NCI-H446 (cell line): ENCODE measurements around the gene ZNG1A.
"Not testable (repeated sequence)": the region's sequence is repeated elsewhere in the genome, so short reads cannot be mapped to it uniquely, and the experiment has no call there.

Experiments
- DNase-seq, 2 experiments: peaks; one replicate each; lab custom pipeline; 2025; lab: John Stamatoyannopoulos, UW

The ZNG1A gene

GRCh38 chr9:178140-178825 is 573 bp downstream of the ZNG1A start:
- not testable (repeated sequence) for DNase-seq

GRCh38 chr9:169757-170156 is 9.1 kb downstream of the ZNG1A start:
- DNase-seq = not testable (repeated sequence)

DNA sequence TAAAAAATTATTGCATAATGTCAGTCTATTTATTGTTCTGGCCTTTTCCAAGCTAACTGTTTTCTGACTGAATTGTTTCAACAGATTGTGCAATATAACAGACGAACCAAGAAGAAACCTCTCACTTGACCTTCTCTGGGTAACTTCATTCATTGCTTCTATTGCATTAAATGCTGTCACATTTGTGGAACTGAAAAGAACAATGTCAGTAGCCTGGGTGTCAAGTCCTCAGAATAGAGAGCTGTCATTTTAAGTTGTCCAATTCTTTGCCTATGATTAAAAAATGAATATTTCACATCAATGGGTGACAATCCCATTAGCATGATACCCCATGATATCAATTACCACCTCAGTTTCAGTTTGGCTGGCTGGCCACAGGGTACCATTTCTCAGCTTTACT is 19.0 kb downstream of the ZNG1A start:
- DNase-seq = not testable (repeated sequence)

DNA sequence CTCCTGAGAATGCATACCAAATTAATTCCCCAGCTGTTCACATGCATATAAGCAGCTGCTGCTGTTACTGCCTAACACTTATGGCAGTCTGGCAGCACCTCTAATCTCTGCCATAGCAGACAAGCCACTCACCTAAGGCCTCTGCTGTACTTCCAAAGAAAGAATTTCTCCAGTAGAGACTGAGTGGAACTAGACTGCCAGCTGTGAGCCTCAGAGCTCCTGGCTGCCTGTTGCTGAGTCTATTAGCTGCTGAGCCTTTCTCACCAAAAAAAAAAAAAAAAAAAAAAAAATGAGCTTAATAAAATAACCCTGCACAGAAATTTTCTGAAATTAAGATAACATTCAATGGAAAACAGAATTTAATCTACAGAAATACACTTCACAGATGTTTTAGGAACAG is 27.7 kb downstream of the ZNG1A start:
- DNase-seq = not testable (repeated sequence)

DNA sequence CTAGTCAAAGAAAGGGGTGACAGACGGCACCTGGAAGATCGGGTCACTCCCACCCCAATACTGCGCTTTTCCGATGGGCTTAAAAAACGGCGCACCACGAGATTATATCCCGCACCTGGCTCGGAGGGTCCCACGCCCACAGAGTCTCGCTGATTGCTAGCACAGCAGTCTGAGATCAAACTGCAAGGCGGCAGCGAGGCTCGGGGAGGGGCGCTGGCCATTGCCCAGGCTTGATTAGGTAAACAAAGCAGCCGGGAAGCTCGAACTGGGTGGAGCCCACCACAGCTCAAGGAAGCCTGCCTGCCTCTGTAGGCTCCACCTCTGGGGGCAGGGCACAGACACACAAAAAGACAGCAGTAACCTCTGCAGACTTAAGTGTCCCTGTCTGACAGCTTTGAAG is 39.0 kb downstream of the ZNG1A start:
- not testable (repeated sequence) for DNase-seq

DNA sequence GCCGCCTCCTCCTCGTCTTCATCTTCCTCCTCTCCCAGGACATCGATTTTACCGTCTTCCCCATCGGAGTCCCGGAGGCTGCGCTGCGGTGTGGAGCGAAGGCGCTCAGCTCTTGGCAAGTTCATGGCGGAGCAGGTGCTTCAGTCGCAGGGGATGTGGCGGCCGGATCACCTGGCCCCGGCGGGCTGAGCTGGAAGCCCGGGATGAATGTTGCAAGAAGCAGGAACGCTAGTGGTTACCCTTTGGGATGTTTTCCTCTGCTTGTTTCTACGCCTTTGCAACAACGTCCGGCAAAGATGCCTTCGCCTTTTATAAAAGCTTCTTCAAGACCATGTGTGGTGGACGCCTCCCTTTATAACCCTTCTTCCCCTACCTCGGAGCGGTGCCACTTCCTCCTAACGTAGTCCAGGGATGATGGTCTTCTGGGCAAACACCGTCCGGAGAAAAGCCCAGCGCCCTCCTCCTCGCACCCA is 60.8 kb downstream of the ZNG1A start, which contains the start of gene FOXD4:
Gene FOXD4 (minus strand): TSS at position 423 of the 473 bp plus-strand sequence. CDS start 298 bp downstream, at position 125.
- not testable (repeated sequence) for DNase-seq

DNA sequence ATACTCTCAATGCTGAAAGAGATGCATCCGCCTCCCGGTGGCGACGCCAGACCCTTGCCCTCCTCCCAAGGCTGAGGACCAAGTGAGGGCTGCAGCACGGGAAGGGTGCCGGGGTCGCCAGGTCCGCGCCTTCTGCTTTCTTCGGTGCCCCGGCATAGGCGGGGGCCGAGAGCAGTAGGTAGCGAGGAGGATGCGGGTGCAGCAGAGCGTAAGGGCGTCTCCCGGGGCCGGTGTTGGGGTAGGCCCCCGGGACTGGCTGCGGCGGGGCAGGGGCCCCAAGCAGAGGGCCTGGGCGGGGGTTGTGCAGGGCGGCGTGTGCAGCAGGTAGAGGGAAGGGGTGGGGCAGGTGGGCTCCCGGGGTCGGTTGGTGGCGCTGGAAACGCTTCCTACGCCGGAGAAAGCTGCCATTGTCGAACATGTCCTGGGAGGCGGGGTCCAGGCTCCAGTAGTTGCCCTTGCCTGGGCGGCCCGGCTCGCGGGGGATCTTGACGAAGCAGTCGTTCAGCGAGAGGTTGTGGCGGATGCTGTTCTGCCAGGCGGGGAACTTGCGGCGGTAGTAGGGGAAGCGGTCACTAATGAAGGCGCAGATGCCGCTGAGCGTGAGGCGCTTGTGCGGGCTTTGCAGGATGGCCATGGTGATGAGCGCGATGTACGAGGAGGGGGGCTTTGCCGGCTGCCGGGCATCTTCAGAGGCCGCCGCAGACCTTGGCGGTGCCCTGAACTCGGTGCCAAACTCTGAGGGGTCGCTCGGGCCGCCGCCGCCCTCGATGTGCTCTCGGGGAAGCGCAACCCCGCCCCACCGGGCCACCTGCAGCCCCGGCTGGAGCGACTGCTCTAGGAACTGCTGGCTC is 61.5 kb downstream of the ZNG1A start:
- DNase-seq = not testable (repeated sequence)

DNA sequence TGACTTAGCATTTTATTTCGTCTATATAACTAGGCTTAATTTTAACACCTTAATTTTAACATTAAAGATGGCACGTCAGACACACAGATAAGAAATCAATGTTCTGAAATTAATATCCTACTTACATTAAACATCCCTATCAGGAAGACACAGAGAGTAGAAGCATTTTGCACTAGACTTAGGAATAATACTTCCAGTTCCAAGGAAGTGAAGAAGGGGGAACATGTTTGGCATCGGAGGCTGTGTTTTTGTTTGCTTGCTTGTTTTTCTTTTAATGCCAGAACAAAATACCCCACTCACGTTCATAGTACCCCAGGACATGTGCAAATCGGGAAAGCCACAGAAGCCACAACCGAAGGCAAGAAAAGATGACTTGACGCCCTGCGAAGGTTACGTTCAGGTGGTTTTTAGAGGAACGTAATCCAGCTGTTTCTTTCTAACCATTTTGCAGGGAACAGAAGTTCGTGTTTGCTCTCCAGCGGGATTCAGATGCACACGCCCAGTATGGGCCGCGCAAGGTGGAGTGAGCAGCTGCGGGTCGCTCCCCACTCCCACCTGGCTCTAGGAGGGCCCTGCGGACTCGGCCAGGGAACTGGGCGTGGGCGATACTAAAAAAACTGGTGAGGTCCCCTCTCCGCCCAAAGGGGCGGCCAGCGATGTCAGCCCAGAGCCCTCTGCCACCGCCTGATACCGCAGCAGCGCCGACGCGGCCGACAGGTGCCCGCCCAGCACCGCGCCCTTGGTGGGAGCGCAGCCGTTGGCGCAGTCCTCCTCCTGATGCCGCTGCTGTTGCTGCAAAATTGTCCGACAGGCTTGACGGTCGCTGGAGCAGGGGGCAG is 62.4 kb downstream of the ZNG1A start:
- not testable (repeated sequence) for DNase-seq

DNA sequence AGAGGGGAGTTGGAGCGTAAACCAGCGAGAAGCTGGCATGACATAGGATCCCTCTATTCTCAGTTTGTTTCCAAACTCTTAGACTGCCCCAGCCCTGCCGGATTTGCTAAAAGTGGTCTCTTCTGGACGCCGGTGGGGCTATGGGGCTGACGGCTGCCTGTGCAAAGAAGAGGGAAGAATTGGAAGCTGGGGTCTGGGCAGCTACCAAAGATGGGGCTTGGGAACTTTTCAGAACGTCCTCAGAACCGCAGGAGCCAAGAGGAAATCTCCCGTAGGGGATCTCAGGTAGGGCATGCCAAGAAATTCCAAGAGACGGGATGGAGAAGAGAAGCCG is 63.8 kb downstream of the ZNG1A start:
- DNase-seq = not testable (repeated sequence)

DNA sequence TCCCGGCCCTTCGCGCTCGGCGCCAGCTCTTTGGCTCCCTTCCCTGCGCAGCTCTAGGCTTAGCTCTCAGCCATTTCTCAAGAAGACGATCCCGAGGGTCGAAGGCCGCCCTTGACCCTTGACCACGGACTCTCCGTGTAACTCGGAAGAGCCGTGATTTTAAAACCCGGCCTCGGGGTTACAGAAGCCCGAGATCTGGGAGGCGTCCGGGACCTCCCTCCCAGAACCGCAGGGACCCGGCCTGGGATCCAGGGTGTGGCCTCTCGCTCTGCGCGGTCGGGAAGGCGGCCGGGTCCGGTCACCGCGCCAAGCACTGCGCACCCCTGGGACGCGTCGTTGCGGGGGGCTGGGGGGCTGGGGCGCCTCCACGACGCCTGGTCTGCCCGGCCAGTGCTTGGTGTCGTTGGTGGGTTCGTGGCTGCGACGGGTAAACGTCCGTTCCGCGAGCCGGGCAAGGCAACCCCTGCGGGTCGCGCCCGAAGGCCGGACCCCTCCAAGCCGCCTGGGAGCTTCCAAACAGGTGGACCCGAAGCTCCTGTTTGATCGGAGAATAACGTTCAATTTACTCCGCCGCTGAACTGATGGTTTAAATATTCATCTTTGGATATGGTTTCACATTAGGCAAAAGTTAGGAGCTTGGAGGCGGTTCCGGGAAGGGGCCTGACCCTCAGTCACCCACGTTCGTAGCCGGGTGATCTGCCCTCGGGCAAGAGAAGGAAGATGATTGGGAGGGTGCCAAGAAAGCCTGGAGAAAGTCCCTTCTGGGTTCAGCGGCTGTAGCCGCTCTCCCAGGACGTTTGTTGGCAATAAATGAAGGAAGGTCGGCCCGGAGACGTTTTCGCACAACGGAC is 64.4 kb downstream of the ZNG1A start:
- peak in 1 of 2 experiments; percentile 35 for DNase-seq

GRCh38 chr9:113468-114266 is 65.2 kb downstream of the ZNG1A start:
- DNase-seq = not testable (repeated sequence)

GRCh38 chr9:112589-113467 is 66.0 kb downstream of the ZNG1A start:
- not testable (repeated sequence) for DNase-seq

DNA sequence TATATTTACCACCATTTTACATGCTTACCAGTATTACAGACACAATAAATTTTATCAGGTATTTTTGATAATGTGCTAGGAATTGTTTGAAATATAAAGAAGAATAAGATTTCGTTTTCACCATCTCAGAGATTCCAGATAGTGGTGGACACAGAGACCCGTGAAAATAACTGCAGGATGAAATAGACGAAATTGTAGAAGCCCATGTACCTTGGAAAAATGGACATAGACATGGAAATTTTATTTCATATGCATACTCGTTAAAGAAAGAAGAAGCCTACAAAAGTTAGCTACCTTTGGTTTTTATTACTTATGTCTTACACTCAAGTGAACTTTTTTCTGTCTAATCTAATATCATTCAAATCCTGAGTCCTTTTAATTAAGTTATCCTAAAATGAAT is 68.2 kb downstream of the ZNG1A start:
- not testable (repeated sequence) for DNase-seq

- not testable (repeated sequence) for DNase-seq
Measured at GRCh38 chr9:109540-109939, 69.3 kb downstream of the ZNG1A start.

- not testable (repeated sequence) for DNase-seq
Measured at GRCh38 chr9:108742-109495, 69.9 kb downstream of the ZNG1A start.

DNA sequence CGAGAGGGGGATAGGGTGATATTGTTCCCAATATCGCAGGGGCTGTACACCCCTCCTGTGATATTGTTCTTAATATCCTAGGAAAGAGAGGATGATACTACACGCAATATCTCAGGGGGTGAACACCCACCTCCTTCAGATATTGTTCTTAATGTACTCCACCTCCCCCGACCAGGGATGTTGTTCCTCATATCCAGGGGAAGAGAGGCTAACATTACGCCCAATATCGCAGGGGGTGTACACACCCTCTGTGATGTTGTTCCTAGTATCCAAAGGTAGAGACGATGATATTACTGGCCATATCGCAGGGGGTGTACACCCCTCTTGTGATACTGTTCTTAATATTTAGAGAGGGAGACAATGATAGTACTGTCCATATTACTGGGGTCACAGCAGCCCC is 72.9 kb downstream of the ZNG1A start:
- DNase-seq = not testable (repeated sequence)

DNA sequence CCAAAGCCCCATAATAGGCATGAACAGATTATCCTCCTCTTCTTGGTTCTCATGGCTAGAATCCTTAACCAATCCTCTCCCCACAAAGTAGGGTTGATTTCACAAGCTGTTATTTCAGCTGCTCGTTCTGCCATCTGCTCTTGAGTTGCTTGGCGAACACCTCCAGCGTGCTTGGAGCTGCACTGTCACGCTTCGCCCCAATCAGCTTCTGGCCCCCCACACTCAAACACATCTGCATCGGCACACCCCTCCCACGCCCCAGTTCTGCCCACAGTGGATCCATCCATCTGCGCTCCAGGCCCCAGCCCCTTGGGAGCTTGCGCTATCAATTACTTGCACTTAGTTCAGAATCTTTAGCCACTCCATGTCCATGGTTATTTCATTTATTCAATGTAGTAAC is 78.4 kb downstream of the ZNG1A start:
- DNase-seq = not testable (repeated sequence)

DNA sequence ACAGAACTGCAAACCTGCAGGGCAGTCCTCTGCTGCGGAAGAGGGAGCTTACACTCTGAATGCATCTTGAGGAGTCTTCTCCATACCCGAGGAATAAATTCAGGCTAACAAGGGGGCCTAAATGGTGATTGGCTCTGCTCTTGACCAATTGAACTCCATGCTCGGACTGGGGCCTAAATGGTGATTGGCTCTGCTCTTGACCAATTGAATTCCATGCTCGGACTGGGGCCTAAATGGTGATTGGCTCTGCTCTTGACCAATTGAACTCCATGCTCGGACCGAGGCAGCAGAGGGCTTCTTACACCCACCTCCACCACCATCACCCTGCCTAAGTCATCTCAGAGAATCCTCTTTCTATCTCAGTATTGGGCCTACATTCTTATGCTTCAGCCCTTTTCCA is 79.0 kb downstream of the ZNG1A start:
- DNase-seq = not testable (repeated sequence)
